Stimulated activated CD8-positive, alpha-beta memory T cell treated with anti-CD3 and anti-CD28 coated beads, Interleukin-4, amount 100 ng/mL, for 1 hour (primary cell): ENCODE data around the gene THSD7B.

ENCODE experiments used
- DNase-seq, 2 donors: peaks; one replicate each; pipeline ENCODE4 v3.0.0-alpha.2; 2020; ENCODE audit warnings: low read depth in 2 of 2, low spot score in 1 of 2

The THSD7B gene

DNA sequence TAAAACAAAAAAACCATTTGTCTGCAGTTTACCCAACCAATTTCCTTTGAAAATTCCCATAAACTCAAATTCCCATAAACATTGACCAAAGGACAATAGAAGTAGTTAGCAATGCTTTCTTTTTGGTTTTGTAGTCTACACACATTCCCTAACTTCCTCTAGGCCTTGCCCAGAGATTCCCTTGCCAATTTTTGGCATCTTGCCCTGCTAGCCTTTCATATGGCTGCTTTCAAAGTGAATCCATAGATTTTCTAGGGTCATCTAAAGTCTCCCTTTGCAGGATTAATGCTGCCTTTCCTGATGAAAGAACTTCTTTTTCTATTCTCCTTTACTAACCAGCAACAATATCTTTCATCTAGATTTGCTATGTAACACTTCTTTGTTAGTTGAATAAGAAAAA, 33.4 kb downstream of the THSD7B start:
- DNase-seq, result no peak

DNA sequence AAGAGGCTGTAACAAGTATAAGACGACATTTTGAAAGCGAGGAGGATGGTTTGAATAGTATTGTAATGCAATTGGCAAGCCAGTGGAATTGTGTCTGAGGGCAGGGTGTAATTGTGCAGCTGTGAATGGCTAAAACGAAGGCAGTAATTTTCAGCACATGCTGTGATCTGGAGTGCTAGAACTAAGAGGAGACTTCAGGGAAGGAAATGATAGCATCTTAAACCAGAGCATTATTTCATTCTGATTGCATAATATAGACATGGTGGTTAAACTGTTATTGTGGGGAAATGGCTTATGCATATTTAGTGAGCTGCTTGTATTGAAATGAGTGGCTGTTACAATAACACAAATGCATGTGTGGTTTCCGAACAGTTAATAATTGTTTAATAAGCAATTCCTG, 36.3 kb downstream of the THSD7B start:
- DNase-seq, result no peak

DNA sequence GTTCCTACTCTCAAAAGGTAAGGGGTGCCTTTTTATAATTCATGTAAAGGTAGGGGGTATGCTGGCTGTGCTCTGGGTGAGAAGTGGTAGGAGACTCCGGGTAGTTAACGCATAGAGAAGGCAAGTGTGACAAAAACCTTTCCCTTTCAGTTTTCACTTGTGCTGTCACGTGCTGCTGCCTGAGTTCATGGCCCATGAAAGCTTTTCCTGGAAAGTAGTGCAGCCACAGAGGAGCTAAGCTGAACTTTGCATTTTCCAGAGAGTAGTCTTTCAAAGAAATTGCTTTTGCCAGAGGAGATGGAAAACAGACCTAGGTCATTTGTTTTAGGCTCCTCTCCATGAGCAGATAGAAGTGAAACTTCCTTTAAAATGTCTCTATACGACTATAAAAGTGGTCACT, 44.7 kb downstream of the THSD7B start:
- no peak for DNase-seq

DNA sequence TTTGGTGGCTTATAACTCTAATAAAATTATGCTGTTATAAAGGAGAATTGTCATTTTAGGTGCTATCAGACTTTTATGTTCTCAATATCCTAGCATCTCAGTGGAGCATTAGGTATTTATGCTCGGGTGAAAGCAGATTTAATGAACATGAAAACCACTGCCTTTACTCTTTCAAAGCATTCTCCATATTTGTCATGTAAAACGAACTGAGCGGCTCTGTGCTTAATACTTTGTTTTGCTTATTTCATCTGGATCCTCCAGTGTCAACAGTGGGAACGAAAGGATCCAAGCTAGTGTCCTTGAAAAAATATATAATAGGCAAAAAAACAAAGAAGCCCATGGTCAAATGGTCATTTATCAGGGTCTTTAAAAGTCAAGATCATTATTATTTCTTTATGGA, 53.5 kb downstream of the THSD7B start:
- DNase-seq, result no peak

DNA sequence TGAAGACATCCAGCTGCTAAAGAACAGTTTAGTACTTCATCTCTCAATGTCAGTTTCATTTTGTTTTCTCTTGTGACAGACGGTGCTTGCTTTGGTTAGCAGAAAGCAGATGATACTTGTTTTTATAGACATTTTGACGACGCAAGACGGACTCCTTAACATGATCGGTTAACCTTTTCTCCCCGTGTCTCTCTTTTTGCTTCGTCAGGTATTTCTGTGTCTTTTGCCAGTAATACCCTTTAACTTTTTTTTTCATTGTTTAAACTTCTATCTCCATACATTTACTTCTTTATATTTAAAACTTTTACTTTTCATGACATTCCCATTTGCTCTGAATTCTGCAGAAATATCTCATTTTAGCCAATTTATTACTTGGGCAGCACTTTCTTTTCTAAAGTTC, 57.9 kb downstream of the THSD7B start:
- no peak for DNase-seq

DNA sequence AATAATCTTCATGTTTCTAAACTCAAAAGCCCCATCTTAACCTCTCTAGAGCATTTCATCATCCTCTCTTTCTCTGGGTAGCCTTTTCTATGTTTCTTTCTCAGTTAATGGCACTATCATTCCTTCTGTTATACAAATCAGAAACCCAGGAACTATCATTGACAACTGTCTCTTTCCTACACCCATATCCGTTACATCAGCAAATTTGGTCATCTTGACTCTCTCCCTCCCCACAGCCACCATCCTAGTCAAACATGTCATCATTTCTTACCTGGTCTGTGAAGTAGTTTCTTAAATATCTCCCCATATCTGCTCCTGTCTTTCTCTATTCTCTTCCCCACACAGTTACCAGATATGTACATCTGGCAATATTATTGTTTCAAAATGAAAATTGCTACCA, 62.8 kb downstream of the THSD7B start:
- no peak for DNase-seq

DNA sequence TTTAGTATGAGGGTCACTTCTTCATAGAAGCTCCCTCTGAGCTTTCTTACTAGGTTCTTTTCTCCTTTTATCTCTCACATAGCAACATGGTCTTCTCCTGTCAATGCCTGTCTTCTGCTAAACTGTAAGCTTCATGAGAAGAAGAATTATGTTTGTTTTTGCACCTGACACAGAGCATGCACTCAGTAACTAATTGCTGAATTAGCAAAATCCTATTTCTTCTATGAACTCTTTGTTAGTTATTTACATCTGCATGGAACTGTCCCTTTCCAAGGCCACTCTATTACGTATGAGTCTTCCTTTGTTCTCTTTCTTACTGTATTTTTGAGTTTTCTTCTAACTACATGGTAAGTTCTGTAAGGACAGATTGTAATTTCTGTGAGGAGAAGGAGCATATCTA, 63.4 kb downstream of the THSD7B start:
- no peak for DNase-seq

DNA sequence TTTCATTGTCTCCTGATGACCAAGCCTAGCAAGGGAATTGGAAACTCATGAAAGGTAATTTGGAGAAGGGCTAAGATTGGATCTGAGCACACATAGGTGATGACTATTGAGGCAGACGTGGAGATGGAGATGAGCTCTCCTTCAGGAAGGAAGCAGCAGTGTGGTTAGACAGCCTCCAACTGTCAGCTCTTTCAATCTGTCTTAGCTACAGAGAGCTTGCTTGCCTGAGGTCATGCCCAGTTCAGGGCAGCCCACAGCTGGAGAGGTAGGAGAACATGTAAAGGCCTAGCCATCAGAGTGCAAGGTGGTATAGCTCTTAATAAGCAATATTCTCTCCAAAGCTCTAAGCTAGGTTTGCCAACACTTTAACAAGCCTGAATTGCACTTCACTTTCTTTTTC, 79.2 kb downstream of the THSD7B start:
- DNase-seq, result no peak

DNA sequence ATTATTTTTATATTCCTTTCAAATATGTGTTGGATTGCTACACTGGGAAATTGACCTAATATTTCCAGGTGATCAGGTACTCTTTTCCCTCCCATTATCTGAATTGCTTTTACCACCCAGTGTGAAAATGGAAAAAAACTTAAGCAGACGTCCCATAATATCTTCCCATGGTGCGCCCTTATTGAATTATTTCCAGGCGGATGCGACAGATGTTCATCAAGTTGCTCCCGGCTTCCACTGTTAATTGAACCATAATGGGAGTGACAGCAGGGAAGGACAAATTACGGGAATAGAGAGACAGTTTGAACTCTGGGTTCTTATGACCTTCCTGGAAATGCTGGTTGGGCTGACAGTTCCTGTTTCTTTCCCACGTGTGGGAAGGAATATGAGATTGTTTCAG, 93.3 kb downstream of the THSD7B start:
- DNase-seq, result no peak

DNA sequence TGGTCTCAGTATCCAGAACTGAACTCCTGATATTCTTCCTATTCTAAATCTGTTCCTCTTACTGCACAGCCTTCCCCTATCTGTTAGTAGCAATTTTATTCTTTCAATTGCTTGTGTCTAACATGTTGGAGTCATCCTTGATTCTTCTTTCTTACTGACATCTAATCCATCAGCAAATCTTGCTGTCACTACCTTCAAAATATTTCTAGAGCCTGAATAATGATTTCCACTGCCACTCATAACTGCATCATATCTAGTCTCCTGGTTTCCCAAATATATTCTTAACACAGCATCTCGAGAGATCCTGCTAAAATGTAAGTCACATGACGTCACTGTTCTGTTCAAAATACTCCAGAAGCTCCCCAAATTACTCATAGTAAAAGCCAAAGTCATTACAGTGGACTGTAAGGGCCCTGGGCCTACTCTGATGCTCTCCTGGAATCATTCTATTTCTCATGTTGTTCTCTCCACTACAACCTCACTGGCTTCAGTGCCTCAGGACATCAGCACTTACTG, 95.2 kb downstream of the THSD7B start:
- no peak for DNase-seq

DNA sequence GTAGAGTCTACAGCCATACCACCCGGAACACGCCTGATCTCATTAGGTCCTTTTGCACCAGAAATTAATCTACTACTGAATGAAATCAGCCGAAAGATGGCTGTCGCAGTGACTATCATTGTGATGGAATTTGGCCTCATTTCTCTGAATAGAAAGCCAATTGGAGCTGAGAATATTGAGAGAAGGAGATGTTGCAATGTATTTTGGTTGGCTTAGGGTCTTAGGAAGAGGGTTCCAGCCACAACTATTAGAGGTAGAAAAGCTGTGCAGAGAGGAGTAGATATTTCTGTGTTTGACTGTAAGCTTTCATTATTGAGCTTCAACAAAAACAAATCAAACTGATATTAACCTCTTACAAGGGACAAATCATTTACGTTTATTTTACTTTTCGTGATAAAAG, 98.1 kb downstream of the THSD7B start:
- DNase-seq, result no peak

DNA sequence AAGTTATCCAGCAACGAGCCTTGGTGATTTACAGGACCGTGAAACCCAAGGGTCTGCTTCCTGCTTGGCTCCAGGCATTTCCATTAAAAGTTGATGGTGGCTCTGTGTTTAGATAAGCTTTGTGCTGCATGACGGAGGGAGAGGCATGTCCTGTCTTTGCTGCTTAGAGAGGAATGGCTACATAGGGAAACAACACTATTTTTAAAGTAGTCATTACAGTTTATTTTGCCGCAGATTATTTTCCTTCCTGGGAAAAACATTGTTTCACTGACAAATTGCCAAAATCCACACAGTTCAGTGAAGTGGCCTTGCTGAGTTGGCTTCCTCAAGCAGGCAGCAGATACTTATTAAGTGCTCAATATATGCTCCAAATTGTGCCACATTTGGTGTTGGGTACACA, 98.5 kb downstream of the THSD7B start:
- DNase-seq, result no peak

DNA sequence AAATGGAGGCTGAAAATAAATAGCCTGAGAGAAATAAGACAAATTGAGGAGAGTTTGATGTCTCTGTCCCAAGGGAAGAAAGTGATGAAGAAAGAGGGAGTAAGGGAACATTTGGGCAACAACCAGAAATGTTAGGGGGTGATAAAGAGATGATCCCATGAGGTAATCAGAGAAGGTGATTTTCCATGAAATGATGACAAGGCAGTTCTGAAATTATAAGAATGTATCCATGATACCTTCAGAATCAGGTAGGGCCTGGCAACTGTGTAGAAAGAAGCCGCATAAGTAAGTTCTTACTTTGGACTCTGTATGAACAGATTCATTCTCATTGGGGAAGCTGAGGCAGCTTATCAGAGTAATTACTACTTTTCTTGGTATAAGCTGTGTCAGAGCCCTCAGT, 106.1 kb downstream of the THSD7B start:
- no peak for DNase-seq

DNA sequence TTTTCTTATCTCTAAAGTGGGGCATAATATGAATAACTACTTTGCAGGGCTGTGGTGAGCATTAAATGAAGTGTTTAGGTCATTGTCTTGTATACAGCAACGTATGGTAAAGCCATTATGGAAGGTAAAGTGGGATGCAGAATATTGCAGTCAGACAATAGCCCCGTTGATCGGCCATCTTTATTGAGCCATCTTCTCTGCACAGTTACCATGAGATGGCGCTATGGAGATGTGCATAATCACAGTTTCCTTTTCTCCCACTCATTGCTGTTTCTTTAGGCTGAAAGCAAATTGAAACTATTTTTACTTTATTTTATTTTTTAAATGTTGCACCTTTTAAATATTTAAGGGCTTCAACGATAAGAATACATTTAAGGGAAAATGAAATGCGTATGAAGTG, 108.9 kb downstream of the THSD7B start:
- DNase-seq, result no peak

DNA sequence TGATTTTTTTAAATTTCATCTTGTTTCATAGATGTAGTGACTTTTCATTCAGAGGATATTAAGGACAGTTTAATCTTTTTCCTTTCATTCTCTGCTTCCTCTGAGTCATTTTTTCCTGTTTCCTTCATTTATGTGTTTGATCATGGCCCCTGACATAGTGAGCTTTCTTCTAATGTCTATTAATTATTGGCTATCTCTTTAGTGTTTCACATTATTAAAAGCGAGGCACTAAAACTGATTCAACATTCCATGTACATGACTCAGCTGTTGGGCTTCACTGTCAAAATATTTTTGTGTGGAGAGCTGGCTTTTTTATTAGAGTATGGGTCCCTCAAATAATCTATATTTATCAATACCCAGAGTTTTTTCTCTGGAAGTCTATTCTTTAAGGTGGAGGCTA, 125.8 kb downstream of the THSD7B start:
- DNase-seq, result no peak

DNA sequence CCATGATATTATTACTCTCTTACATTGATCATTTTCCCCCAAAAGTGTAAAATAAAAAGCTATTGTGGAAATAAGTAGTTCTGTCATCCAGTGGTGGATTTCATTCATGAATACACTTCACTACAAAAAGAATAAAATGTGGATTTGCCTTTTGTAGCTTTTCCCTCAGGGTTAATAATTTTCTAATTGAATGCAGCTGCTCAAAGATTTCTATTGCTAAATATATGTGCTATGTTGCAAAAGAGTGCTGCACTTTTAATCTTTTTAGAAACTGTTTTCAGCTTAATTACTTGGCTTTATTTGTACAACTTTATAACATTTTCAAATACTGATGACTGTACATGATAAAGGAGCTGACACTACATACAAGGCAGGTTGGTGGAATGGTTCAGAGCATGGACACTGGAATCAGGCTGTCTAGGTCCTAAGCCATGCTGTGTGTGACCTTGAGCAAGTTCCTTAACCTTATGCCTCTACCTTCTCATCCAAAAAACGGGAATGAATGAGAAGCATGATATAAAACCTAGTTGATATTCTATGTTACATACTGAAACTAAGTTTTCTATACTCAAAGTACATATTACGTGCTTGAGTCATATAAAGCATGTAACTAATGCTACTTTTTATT, 128.8 kb downstream of the THSD7B start:
- no peak for DNase-seq

DNA sequence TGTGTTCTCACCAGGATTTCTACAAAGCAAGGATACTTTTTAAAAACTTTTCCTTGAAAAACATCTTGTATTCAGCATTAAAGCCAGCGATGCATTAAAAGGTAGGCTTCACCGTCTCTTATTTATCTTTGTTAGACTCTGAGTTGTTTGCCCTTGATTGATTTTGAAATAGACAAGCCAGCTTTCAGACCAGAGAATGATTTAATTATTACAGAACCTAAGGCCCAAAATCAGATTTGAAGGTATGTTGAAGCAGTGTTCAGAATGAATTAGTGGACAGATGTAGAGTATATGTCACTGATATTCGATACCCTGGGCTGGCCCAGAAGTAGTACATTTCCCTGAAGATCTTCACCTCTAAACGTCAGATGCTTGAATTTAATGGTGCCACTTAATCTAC, 136.4 kb downstream of the THSD7B start:
- no peak for DNase-seq

DNA sequence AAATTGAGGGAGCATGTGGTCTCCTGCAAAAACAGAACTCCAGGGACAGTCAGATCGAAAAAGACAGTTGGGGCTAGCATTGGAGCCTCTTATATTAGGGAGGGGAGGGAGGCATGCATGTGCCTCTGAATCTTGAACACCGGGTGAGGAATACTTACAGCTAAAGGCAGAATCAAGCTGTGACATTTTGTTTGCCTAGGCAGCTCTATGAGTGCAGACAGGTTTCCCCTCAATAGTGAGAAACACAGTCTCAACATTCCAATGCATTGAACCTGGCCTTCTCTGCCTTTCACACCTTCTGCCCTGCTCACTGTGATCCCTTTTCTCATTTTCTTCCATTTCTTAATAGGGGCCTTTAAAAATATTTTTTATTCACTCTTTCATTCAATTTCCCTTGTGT, 140.4 kb downstream of the THSD7B start:
- DNase-seq, result no peak

DNA sequence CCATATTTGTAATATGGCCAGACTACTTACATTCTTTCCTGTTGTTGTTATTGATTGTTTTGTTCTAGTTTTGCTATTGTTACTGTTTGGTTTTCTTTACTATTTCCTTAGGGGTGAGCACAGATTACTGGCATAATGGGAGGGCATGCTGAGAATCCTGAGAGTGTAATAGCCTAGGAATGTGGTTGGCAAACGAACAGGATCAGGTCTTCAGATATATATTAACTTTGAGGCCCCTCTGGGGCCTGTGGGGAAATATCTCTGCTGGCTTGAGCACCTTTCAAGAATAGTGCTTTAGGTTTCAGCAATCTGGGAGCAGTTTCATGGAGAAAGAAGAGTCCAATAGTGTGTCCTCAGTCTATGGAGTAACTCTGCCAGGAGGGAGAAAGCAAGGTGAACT, 144.4 kb downstream of the THSD7B start:
- no peak for DNase-seq

DNA sequence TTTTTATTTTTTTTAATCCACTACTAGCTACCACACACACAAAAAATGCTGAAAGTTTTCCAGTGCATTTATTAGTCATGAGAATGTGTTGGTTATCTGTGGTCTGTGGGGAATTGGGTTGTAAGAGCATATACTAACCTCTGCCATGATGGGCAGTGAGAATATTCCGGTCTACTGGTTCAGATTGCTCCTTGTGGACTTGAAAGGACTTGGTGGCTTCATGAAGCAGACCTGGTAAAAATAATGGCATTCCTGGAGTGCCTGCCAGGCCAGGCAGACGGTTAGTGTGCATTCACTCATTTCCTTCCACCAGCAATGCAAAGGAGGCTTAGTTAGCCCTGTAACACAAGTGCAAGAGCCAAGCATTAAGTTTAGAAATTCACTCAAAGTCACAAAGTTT, 150.8 kb downstream of the THSD7B start:
- no peak for DNase-seq

DNA sequence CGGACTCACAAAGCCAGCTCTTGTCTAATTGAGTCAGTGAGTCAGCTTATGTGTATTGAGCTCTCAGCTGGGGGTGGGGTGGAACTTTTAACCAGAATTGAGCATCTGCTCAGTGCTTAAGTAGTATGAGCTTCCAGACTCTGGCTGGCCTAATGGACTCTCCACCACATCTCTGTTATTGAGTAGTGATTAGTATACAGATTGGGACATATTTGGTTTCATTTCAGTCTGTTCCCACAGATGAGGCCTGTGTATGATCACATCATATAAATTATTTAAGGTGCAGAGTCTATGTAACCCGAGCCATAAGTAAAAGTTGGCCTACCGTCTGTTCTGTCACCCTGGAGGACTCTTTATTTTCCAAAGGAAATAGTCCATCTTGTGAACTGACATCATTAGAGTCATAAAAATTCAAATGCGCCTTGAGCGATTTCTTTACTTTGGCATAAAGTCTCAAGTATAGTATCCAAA, 152.1 kb downstream of the THSD7B start:
- no peak for DNase-seq

DNA sequence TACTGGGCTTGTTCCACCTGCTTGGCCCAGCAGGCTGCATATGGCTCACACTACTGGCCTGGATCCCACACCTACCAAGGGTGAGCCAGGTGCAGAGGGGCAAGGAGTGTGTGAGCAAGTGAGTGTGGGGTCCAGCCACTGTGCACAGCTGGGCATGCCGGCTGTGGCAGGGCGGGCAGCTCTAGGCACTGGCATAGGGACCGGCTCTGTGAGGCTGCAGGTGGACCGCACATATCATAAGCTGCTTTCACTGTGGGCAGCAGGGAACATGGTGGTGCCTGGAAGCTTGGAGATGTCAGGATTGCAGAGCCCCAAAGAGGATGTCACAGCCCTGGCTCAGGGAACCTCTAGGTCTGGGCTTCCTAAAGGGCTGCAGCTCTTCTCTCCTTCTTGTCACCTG, 154.3 kb downstream of the THSD7B start:
- DNase-seq, result no peak

DNA sequence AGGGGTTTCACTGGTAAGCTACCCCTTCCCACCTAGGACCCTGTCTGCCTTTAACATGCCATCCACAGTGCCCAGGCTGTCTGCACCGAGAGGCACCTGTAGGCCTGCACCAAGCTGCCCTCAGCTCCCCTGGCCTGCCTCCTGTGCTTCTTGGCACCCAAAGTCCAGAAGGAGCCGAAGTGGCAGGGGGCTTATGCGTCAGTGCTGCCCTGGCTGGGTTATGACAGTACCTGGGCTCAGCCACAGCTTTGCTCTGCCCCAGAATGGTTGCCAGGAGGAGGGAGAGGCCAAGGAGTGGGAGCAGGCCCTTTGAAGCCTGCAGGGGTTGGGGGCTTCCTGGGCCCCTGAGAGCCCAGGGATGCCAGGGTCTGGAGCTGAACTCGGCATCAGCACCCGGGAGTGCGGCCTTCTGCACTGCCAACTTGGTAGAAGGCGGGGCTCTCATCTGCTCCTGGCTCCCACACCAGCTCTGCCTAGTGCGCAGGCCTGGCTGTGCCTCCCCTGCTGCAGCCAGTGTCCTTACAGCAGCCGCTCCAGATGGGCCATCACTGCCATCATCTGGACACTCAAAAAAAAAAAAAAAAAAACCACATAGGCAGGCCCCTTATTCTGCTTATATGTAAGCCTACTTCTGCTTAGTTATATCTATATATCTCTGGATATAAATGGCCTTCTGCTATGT, 155.4 kb downstream of the THSD7B start:
- DNase-seq, result no peak
